ENCODE results near the gene TSPEAR.

Gene TSPEAR

DNA sequence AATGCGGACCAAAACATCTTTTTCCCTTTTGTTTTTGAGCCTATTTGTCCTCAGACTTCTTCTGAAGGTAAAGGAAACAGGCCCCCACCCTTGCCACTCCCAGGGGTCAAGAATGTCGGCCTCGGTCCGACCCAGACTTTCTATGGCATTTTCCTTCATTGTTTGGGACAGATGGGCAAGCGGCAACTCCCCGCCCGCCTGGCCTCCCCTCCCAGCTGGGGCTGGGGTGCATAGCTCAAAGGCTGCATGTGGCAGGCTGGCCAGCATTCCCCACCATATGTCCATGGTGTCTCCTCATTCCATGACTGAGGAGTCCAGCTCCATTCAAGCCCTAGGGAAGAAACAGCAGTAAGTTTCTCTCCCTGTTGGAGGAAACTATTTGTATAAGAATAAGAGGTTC is 29.4 kb upstream of the TSPEAR start:
- POLR2A ChIA-PET (ENCODE audit: low non-redundant PET) = no interaction called here
- DNase-seq (ENCODE audit: low spot score) = no peak
- no peak overlapping the region for H3K27ac ChIP-seq
- CTCF ChIA-PET = interaction anchor here (1.5 to 2.1 kb wide), 2 partner anchors 53 to 230 kb away, joined by 4 to 10 read pairs; no protein-coding TSS in a partner anchor
- TF ChIP-seq, protein P1, sequence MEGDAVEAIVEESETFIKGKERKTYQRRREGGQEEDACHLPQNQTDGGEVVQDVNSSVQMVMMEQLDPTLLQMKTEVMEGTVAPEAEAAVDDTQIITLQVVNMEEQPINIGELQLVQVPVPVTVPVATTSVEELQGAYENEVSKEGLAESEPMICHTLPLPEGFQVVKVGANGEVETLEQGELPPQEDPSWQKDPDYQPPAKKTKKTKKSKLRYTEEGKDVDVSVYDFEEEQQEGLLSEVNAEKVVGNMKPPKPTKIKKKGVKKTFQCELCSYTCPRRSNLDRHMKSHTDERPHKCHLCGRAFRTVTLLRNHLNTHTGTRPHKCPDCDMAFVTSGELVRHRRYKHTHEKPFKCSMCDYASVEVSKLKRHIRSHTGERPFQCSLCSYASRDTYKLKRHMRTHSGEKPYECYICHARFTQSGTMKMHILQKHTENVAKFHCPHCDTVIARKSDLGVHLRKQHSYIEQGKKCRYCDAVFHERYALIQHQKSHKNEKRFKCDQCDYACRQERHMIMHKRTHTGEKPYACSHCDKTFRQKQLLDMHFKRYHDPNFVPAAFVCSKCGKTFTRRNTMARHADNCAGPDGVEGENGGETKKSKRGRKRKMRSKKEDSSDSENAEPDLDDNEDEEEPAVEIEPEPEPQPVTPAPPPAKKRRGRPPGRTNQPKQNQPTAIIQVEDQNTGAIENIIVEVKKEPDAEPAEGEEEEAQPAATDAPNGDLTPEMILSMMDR (conservative IDR thresholded peaks at IDR 0.05; ENCODE audit: low read depth) = no peak

DNA sequence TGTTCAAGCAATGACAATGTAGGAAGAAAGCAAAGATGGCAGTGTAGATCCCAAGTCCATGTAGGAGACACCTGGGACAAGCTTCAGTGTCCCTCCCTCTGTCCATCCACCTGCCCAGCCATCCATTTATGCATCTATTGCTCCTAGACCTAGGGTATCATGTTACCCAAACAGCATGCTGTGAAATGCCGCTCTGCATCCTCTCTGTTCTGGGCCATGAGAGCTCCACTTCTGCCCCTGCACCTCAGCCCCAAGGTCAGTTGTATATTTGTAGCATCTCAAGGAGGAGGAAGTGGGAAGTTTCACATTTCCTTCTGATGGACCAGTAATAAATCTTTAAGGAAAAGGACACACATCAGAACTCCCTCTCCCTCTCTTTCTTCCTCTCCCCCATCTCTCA is 27.9 kb upstream of the TSPEAR start:
- TF ChIP-seq, protein P1 (conservative IDR thresholded peaks at IDR 0.05; ENCODE audit: low read depth) = no peak
- CTCF ChIA-PET = interaction anchor here (1.5 to 2.1 kb wide), 2 partner anchors 54 to 229 kb away, joined by 4 to 10 read pairs; no protein-coding TSS in a partner anchor

DNA sequence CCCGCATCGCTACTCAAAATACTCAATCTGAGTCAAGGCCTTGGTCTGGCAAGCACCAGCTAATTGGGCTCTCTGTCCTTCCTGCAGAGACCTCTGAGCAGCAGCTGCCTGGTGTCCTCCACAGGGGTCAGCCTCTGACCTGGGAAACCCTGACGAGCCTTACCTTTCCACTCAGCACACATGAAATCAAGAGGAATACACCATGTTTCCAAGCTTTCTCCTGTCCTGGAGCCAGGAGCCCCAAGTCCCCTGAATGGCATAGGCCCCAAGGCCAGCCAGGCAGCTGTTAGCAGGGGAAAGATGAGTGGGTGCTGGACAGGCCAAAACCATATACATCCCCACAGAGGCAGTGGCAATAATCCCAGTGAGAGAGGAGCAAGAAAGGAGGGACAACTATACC is 27.2 kb upstream of the TSPEAR start:
- CTCF ChIA-PET = interaction anchor here (0.6 to 0.7 kb wide), 2 partner anchors 229 to 721 kb away, joined by 3 to 8 read pairs; no protein-coding TSS in a partner anchor
- H3K27ac ChIP-seq = no peak overlapping the region
- no peak for DNase-seq (ENCODE audit: low spot score)
- POLR2A ChIA-PET (ENCODE audit: low non-redundant PET) = no interaction called here
- TF ChIP-seq, protein P1 (conservative IDR thresholded peaks at IDR 0.05; ENCODE audit: low read depth) = no peak

More for the DNA sequence above, 27.9 kb upstream of the TSPEAR start:
- H3K27ac ChIP-seq = no peak overlapping the region
- POLR2A ChIA-PET (ENCODE audit: low non-redundant PET) = no interaction called here
- DNase-seq (ENCODE audit: low spot score) = no peak

DNA sequence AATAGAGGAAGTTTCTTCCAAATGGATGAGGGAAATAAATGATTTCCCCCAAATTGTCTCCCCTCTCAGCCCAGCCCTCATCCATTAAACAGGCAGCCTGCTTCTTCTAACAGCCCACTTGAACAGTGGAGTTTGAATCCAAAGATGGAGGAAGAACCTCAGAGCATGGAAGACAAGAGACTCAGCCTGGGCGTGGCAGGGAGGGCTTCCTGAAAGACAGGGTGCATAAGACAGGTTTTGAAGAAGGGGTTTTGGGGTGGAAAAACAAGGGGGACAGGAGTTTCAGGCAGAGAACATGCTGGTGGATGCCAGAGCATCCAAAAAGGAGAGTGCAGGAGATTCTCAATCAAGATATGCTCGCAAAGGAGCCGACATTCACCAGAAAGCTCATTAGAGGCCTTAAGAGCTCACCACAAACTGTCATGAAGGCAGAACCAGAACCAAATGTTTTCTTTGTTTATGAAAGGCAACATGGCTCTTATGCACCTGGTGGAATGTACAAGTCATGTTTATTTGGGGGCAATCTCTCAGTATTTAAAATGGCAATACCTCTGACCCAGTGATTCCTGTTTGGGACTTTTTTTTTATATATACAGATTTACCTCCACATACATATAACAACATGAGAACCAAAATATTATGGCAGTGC is 26.5 kb upstream of the TSPEAR start:
- CTCF ChIA-PET = interaction anchor here (0.6 to 0.7 kb wide), 2 partner anchors 228 to 721 kb away, joined by 3 to 8 read pairs; no protein-coding TSS in a partner anchor
- POLR2A ChIA-PET (ENCODE audit: low non-redundant PET) = no interaction called here
- no peak overlapping the region for H3K27ac ChIP-seq
- TF ChIP-seq, protein P1 (conservative IDR thresholded peaks at IDR 0.05; ENCODE audit: low read depth) = no peak
- no peak for DNase-seq (ENCODE audit: low spot score)

DNA sequence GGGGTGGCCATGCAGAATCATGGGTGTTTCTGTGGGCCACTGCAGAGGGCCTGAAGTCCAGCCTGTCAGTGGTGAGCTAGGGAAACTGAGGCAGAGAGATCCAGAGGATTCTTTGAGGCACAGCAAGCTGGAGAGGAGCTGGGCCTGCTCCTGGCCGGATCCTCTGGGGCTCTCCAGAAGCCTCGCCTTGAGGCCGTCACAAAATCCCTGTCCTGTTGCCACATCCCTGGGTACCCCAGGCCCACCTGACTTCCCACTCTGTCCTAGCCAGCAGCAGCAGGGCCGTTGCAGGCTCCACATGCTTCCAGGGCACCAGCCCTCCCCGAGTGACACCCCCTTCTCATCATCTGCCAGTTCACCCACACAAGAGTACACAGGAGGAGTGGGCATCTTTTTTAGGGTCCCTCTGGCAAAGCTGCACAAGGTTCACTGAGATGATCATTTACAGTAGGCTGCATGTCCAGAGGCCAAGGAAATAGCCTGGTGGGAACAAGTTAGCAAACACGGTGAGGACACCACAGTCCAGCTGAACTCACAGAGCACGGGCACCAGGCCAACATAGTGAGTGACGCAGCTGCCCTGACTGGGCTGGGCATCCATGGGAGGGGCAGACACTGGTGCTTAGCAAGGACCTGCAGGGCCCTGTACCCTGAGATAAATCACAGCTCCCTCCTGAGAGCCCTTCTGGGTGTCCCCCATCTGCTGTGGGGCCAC is 25.1 kb upstream of the TSPEAR start:
- H3K27ac ChIP-seq = peak overlapping the region; percentile 30
- ChIA-PET POLR2A (ENCODE audit: low non-redundant PET) (no interaction called here), CTCF (interaction anchor here (0.5 kb wide), 1 partner anchor 78 kb away, joined by 3 read pairs; no protein-coding TSS in a partner anchor)
- TF ChIP-seq, protein P1 (conservative IDR thresholded peaks at IDR 0.05; ENCODE audit: low read depth) = no peak
- peak; percentile 73 for DNase-seq (ENCODE audit: low spot score)

DNA sequence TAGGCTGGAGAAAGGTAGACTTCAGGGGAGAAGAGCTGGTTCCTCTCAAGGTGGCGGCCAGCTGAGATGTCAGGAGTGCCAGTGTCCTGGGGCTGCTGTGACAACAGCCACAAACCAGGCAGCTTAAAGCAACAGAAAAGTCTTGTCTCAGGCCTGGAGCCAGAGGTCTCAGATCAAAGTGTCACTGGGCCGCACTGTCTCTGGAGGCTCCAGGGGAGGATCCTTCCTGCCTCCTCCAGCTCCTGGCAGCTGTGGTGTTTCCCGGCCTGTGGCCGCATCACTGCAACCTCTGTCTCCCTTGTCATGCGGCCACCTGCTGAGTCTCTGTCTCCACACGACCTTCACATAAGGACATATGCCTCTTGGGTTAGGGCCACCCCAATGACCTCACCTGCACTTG is 24.4 kb upstream of the TSPEAR start:
- DNase-seq (ENCODE audit: low spot score) = no peak
- TF ChIP-seq, protein P1 (conservative IDR thresholded peaks at IDR 0.05; ENCODE audit: low read depth) = no peak
- H3K27ac ChIP-seq = no peak overlapping the region
- ChIA-PET CTCF (no interaction called here), POLR2A (ENCODE audit: low non-redundant PET) (no interaction called here)
